ENCODE measurements around the gene RILP. TPM values are rescaled to one million over a fixed set of nuclear protein-coding genes. Genes with fewer than 3 reads are reported as not detected.

Gene RILP
- total RNA-seq, 1 donor from 2014 or later, result 0.13 TPM

- no peak overlapping the region for H2AFZ ChIP-seq (replicated peaks)
- Mint-ChIP-seq H3K36me3 (no peaks in the 10 kb centered on the region), H3K9me3 (no peaks in the 10 kb centered on the region), H3K4me3 (peak overlapping the region; percentile 83), H3K4me1 (peaks cover 28% of the 10 kb centered on the region), H3K27me3 (ENCODE audit: insufficient read depth, low read depth) (peaks cover 8% of the 10 kb centered on the region), H3K27ac (no peak overlapping the region)
- H3F3A ChIP-seq (ENCODE audit: low read depth), result peaks cover 27% of the 10 kb centered on the region
- H3K4me1 ChIP-seq, result peaks cover 20% of the 10 kb centered on the region
- no peaks in the 10 kb centered on the region for H3K9me3 ChIP-seq (ENCODE audit: low read depth)
- H3K79me2 ChIP-seq (ENCODE audit: low read depth), result no peaks in the 10 kb centered on the region
- H3K36me3 ChIP-seq, result no peaks in the 10 kb centered on the region
- H3K4me3 ChIP-seq, result no peak overlapping the region
- TF ChIP-seq, protein P1, sequence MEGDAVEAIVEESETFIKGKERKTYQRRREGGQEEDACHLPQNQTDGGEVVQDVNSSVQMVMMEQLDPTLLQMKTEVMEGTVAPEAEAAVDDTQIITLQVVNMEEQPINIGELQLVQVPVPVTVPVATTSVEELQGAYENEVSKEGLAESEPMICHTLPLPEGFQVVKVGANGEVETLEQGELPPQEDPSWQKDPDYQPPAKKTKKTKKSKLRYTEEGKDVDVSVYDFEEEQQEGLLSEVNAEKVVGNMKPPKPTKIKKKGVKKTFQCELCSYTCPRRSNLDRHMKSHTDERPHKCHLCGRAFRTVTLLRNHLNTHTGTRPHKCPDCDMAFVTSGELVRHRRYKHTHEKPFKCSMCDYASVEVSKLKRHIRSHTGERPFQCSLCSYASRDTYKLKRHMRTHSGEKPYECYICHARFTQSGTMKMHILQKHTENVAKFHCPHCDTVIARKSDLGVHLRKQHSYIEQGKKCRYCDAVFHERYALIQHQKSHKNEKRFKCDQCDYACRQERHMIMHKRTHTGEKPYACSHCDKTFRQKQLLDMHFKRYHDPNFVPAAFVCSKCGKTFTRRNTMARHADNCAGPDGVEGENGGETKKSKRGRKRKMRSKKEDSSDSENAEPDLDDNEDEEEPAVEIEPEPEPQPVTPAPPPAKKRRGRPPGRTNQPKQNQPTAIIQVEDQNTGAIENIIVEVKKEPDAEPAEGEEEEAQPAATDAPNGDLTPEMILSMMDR (IDR thresholded peaks at IDR 0.05), result no peak
- TF ChIP-seq EZH2 (IDR thresholded peaks at IDR 0.05) (no peak), EZH2phosphoT487 (IDR thresholded peaks at IDR 0.05) (no peak)
- no peak for DNase-seq (ENCODE audit: low spot score)
- no peak overlapping the region for H3K27ac ChIP-seq
- no peak overlapping the region for H3K9ac ChIP-seq
- no peak overlapping the region for H3K4me2 ChIP-seq
- peaks cover 12% of the 10 kb centered on the region for H4K20me1 ChIP-seq (ENCODE audit: low read depth)
- peaks cover 35% of the 10 kb centered on the region for H3K27me3 ChIP-seq
Observed at GRCh38 chr17:1630662-1631061, 19.0 kb downstream of the RILP start.

GRCh38 chr17:1629504-1630310 lies 20.0 kb downstream of the RILP start:
- peak overlapping the region; percentile 35 for H3K27ac Mint-ChIP-seq
- H3K27ac ChIP-seq, result no peak overlapping the region
- peak overlapping the region; percentile 83 for H3K4me3 Mint-ChIP-seq

GRCh38 chr17:1628856-1629503 lies 20.7 kb downstream of the RILP start:
- H3K4me3 Mint-ChIP-seq, result peak overlapping the region; percentile 90
- peak overlapping the region; percentile 79 for H2AFZ ChIP-seq (replicated peaks)
- TF ChIP-seq, protein P1 (IDR thresholded peaks at IDR 0.05), result peak; percentile 45
- TF ChIP-seq EZH2phosphoT487 (IDR thresholded peaks at IDR 0.05) (no peak), EZH2 (IDR thresholded peaks at IDR 0.05) (peak; percentile 9)

More at GRCh38 chr17:1629504-1630310, 20.0 kb downstream of the RILP start:
- peak overlapping the region; percentile 52 for H3K9ac ChIP-seq
- H2AFZ ChIP-seq (replicated peaks), result peak overlapping the region; percentile 79
- no peak for TF ChIP-seq EZH2 (IDR thresholded peaks at IDR 0.05)
- TF ChIP-seq, protein P1 (IDR thresholded peaks at IDR 0.05), result peak; percentile 57
- H4K20me1 ChIP-seq (ENCODE audit: low read depth), result peaks cover 15% of the 10 kb centered on the region
- peak; percentile 54 for DNase-seq (ENCODE audit: low spot score)
- H3K4me1 ChIP-seq, result peaks cover 25% of the 10 kb centered on the region
- H3K27me3 ChIP-seq, result peaks cover 35% of the 10 kb centered on the region
- H3F3A ChIP-seq (ENCODE audit: low read depth), result peaks cover 35% of the 10 kb centered on the region
- H3K9me3 ChIP-seq (ENCODE audit: low read depth), result no peaks in the 10 kb centered on the region
- no peaks in the 10 kb centered on the region for H3K36me3 Mint-ChIP-seq
- H3K79me2 ChIP-seq (ENCODE audit: low read depth), result no peaks in the 10 kb centered on the region
- H3K4me2 ChIP-seq, result peak overlapping the region; percentile 90
- peaks cover 33% of the 10 kb centered on the region for H3K4me1 Mint-ChIP-seq
- no peaks in the 10 kb centered on the region for H3K9me3 Mint-ChIP-seq
- H3K4me3 ChIP-seq, result peak overlapping the region; percentile 69
- H3K36me3 ChIP-seq, result no peaks in the 10 kb centered on the region
- H3K27me3 Mint-ChIP-seq (ENCODE audit: insufficient read depth, low read depth), result peaks cover 9% of the 10 kb centered on the region

More at GRCh38 chr17:1628856-1629503, 20.7 kb downstream of the RILP start:
- Histone ChIP-seq H3F3A (ENCODE audit: low read depth) (peaks cover 35% of the 10 kb centered on the region), H4K20me1 (ENCODE audit: low read depth) (peaks cover 15% of the 10 kb centered on the region), H3K4me2 (peak overlapping the region; percentile 90), H3K9ac (peak overlapping the region; percentile 52), H3K27me3 (peaks cover 35% of the 10 kb centered on the region), H3K79me2 (ENCODE audit: low read depth) (no peaks in the 10 kb centered on the region), H3K4me3 (peak overlapping the region; percentile 69), H3K9me3 (ENCODE audit: low read depth) (no peaks in the 10 kb centered on the region), H3K27ac (peak overlapping the region; percentile 93), H3K36me3 (no peaks in the 10 kb centered on the region), H3K4me1 (peaks cover 25% of the 10 kb centered on the region)
- Mint-ChIP-seq H3K27ac (peak overlapping the region; percentile 61), H3K9me3 (no peaks in the 10 kb centered on the region), H3K27me3 (ENCODE audit: insufficient read depth, low read depth) (peaks cover 7% of the 10 kb centered on the region), H3K36me3 (no peaks in the 10 kb centered on the region), H3K4me1 (peaks cover 33% of the 10 kb centered on the region)
- DNase-seq (ENCODE audit: low spot score), result peak; percentile 98

All from neural progenitor cell (in vitro differentiated cells).